PC-9 (cell line): ENCODE data around the gene IDNK. TPM values are rescaled to one million over a fixed set of nuclear protein-coding genes. Genes with fewer than 3 reads are reported as not detected.

Source experiments
- BruUV-seq: library from RNA; stranded (reverse); fragments of 400-500 nt; replicated peaks from 2 replicates; lab custom pipeline; 2021; lab: Mats Ljungman, UMichigan
- CTCF ChIA-PET: fragments of 300-600 bp; sonication (Branson Sonifier 250); formaldehyde crosslinking; loops from one replicate; lab custom pipeline; 2022; ENCODE audit warnings: antibody characterized with exemption; lab: Charles Lee
- POLR2A ChIA-PET: fragments of 300-600 bp; sonication (Branson Sonifier 250); formaldehyde crosslinking; loops from one replicate; lab custom pipeline; 2022; ENCODE audit warnings: antibody characterized with exemption; ENCODE audit not compliant: unreplicated experiment; lab: Charles Lee
- DNase-seq, 2 experiments: peaks; one replicate each; pipeline versions ENCODE4 v3.0.0 to v3.0.0-alpha.2; 2015 to 2022; ENCODE audit warnings: mixed read lengths in 1 of 2
- H2AFZ ChIP-seq: fragments of 200-600 bp; sonication (generic); 2 replicates; pipeline ENCODE4 v1.8.1; 2017; ENCODE audit warnings: antibody characterized with exemption
- H3F3A ChIP-seq: fragments of 200-600 bp; sonication (generic); 2 replicates; pipeline ENCODE4 v1.8.1; 2017; ENCODE audit warnings: antibody characterized with exemption, mild to moderate bottlenecking, low read depth; ENCODE audit not compliant: insufficient read depth
- H3K27ac ChIP-seq: fragments of 200-600 bp; sonication (generic); 2 replicates; pipeline ENCODE4 v1.6.1; 2016; ENCODE audit warnings: mixed run types
- H3K27me3 ChIP-seq: fragments of 200-600 bp; sonication (generic); 2 replicates; pipeline ENCODE4 v1.6.1; 2016; ENCODE audit warnings: low read depth, mixed run types; ENCODE audit not compliant: insufficient read depth
- H3K36me3 ChIP-seq: fragments of 200-600 bp; sonication (generic); 2 replicates; pipeline ENCODE4 v1.6.1; 2016; ENCODE audit warnings: low read depth, mixed run types
- H3K4me1 ChIP-seq: fragments of 200-600 bp; sonication (generic); replicated peaks from 2 replicates; pipeline ENCODE4 v1.6.1; 2016; ENCODE audit warnings: mixed run types; ENCODE audit not compliant: insufficient read depth
- H3K4me2 ChIP-seq: fragments of 200-600 bp; sonication (generic); 2 replicates; pipeline ENCODE4 v1.6.1; 2017; ENCODE audit warnings: mixed run types
- H3K4me3 ChIP-seq: fragments of 200-600 bp; sonication (generic); 2 replicates; pipeline ENCODE4 v1.6.1; 2016; ENCODE audit warnings: mixed run types
- H3K79me2 ChIP-seq: fragments of 200-600 bp; sonication (generic); 2 replicates; pipeline ENCODE4 v1.6.1; 2017; ENCODE audit warnings: low read depth, mixed run types
- H3K9me2 ChIP-seq: fragments of 200-600 bp; sonication (generic); 2 replicates; pipeline ENCODE4 v1.8.1; 2017; ENCODE audit warnings: mild to moderate bottlenecking; ENCODE audit not compliant: insufficient read depth
- H3K9me3 ChIP-seq: fragments of 200-600 bp; sonication (generic); 2 replicates; pipeline ENCODE4 v1.8.1; 2016; ENCODE audit warnings: low read depth; ENCODE audit not compliant: insufficient read depth
- H4K20me1 ChIP-seq: fragments of 200-600 bp; sonication (generic); 2 replicates; pipeline ENCODE4 v1.8.1; 2017; ENCODE audit not compliant: insufficient read depth
- EZH2 ChIP-seq: fragments of 200-600 bp; sonication (generic); IDR thresholded peaks from 2 replicates; pipeline ENCODE4 v1.8.0; 2017; ENCODE audit warnings: antibody characterized with exemption, low read depth
- intact Hi-C: fragments of 100-400 bp; cut with micrococcal nuclease; formaldehyde crosslinking; loops from one replicate; pipeline ENCODE4 v1.10.0; 2022; ENCODE audit not compliant: unreplicated experiment
- total RNA-seq: library from RNA; stranded (reverse); gene quantifications from 2 replicates; pipeline ENCODE4 v1.2.3, GENCODE V29; 2021
- TF ChIP-seq, protein P1 (sequence below): fragments of 200-600 bp; sonication (generic); conservative IDR thresholded peaks from 2 replicates; pipeline ENCODE4 v1.6.1; 2017; ENCODE audit warnings: mixed run types, antibody characterized with exemption, mild to moderate bottlenecking, moderate library complexity

Gene IDNK
- total RNA-seq, 1 experiment from 2014 or later = 1.7 TPM

DNA sequence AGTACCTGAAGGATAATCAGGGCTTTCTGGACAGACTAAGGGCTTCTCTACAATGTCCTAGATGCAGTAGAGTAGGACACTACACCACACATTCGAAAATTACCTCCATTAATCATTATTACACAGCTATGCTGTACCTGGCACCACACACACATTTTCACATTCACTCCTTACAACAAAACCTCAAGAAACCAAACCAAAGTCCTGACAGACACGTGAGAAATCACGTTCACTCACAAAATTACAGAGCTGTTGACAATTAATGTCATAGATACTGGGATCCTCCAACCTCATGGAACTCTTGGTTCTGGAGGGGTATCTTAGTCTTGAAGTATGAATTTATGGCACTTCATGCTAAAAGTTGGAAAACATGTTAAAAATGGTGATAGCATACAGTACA, 68.5 kb downstream of the IDNK start:
- ChIA-PET POLR2A (no interaction called here), CTCF (no interaction called here)
- H3K9me3 ChIP-seq = no peaks in the 10 kb centered on the region
- H2AFZ ChIP-seq = no peak overlapping the region
- no peaks in the 10 kb centered on the region for H3K4me1 ChIP-seq
- H4K20me1 ChIP-seq = peaks cover 98% of the 10 kb centered on the region
- H3K27me3 ChIP-seq = no peaks in the 10 kb centered on the region
- no peaks in the 10 kb centered on the region for H3K36me3 ChIP-seq
- peak in 1 of 2 experiments; percentile 20 for DNase-seq
- H3K4me2 ChIP-seq = no peak overlapping the region
- no TSS peak for BruUV-seq
- H3K4me3 ChIP-seq = no peak overlapping the region
- intact Hi-C loops = no loop called here
- TF ChIP-seq, protein P1, sequence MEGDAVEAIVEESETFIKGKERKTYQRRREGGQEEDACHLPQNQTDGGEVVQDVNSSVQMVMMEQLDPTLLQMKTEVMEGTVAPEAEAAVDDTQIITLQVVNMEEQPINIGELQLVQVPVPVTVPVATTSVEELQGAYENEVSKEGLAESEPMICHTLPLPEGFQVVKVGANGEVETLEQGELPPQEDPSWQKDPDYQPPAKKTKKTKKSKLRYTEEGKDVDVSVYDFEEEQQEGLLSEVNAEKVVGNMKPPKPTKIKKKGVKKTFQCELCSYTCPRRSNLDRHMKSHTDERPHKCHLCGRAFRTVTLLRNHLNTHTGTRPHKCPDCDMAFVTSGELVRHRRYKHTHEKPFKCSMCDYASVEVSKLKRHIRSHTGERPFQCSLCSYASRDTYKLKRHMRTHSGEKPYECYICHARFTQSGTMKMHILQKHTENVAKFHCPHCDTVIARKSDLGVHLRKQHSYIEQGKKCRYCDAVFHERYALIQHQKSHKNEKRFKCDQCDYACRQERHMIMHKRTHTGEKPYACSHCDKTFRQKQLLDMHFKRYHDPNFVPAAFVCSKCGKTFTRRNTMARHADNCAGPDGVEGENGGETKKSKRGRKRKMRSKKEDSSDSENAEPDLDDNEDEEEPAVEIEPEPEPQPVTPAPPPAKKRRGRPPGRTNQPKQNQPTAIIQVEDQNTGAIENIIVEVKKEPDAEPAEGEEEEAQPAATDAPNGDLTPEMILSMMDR = no peak
- no peak for TF ChIP-seq EZH2
- H3K79me2 ChIP-seq = peaks cover 100% of the 10 kb centered on the region
- H3K9me2 ChIP-seq = no peaks in the 10 kb centered on the region
- peaks cover 13% of the 10 kb centered on the region; the same call in 1 of the 2 replicates for H3F3A ChIP-seq
- no peak overlapping the region for H3K27ac ChIP-seq

Other genes starting within 250 kb of the IDNK start
- 1.4 and 1.9 TPM in 2 replicates for gene FRMD3, start 84.7 kb upstream of the IDNK start, total RNA-seq
- 118 and 129 TPM in 2 replicates for gene UBQLN1, start 84.8 kb downstream of the IDNK start, total RNA-seq
- 4.6 and 4.8 TPM in 2 replicates for gene GKAP1, start 194.6 kb downstream of the IDNK start, total RNA-seq